Upper lobe of right lung (tissue), 1 donor: ENCODE results near the gene DYRK1A. TPM values are rescaled to one million over a fixed set of nuclear protein-coding genes. Genes with fewer than 3 reads are reported as not detected.

ENCODE experiments used
- ATAC-seq: fragments of 200-7000 bp; cut with Tn5 transposase; one replicate; pipeline ENCODE4 v1.9.1; 2020; ENCODE audit warnings: mild to moderate bottlenecking, moderate library complexity
- DNase-seq: peaks from one replicate; pipeline ENCODE4 v3.0.0-alpha.2; 2020
- H3K27ac ChIP-seq: fragments of 200-600 bp; one replicate; pipeline ENCODE4 v1.8.0; 2022
- H3K27me3 ChIP-seq: fragments of 200-600 bp; one replicate; pipeline ENCODE4 v1.8.0; 2022; ENCODE audit warnings: mild to moderate bottlenecking
- H3K36me3 ChIP-seq: fragments of 200-600 bp; one replicate; pipeline ENCODE4 v1.8.0; 2022
- H3K4me1 ChIP-seq: fragments of 200-600 bp; one replicate; pipeline ENCODE4 v1.8.0; 2022
- H3K4me3 ChIP-seq: fragments of 200-600 bp; one replicate; pipeline ENCODE4 v1.8.0; 2022; ENCODE audit warnings: mild to moderate bottlenecking
- H3K9me3 ChIP-seq: fragments of 200-600 bp; one replicate; pipeline ENCODE4 v1.8.0; 2022
- CTCF ChIP-seq: fragments of 200-600 bp; IDR thresholded peaks from one replicate; pipeline ENCODE4 v1.8.0; 2022; ENCODE audit warnings: antibody characterized with exemption
- intact Hi-C: fragments of 100-400 bp; cut with DNase I; formaldehyde crosslinking; loops from one replicate; pipeline ENCODE4 v1.11.0; 2022
- total RNA-seq: library from RNA; stranded (reverse); fragmentation: NEBNext Ultra II Directional; extraction: Animal tissue kit (Norgen Biotek cat#: 25700); gene quantifications from one replicate; pipeline ENCODE4 v1.2.1, GENCODE V29; 2021
- donor health status: DM: no; HTN: yes; CAD: no; lungs with severe emphysema.

The DYRK1A gene
- total RNA-seq, 1 donor from 2014 or later = 70.9 TPM

GRCh38 chr21:37391666-37392065 is 25.1 kb downstream of the DYRK1A start:
- no peaks in the 10 kb centered on the region for H3K27me3 ChIP-seq
- no peak for DNase-seq
- H3K4me3 ChIP-seq = no peak overlapping the region
- no peaks in the 10 kb centered on the region for H3K9me3 ChIP-seq
- H3K4me1 ChIP-seq = peaks cover 62% of the 10 kb centered on the region
- TF ChIP-seq CTCF = no peak
- no peak overlapping the region for H3K27ac ChIP-seq
- intact Hi-C loops = no loop called here
- no peak for ATAC-seq
- H3K36me3 ChIP-seq = no peaks in the 10 kb centered on the region

GRCh38 chr21:37392441-37392840 is 25.9 kb downstream of the DYRK1A start:
- intact Hi-C loops = no loop called here
- H3K4me1 ChIP-seq = peaks cover 62% of the 10 kb centered on the region
- no peaks in the 10 kb centered on the region for H3K9me3 ChIP-seq
- H3K4me3 ChIP-seq = no peak overlapping the region
- no peaks in the 10 kb centered on the region for H3K36me3 ChIP-seq
- no peak overlapping the region for H3K27ac ChIP-seq
- no peak for DNase-seq
- no peak for TF ChIP-seq CTCF
- ATAC-seq = peak; percentile 45
- no peaks in the 10 kb centered on the region for H3K27me3 ChIP-seq

GRCh38 chr21:37393030-37393429 is 26.5 kb downstream of the DYRK1A start:
- intact Hi-C loops = no loop called here
- H3K36me3 ChIP-seq = no peaks in the 10 kb centered on the region
- H3K27me3 ChIP-seq = no peaks in the 10 kb centered on the region
- no peak overlapping the region for H3K27ac ChIP-seq
- no peaks in the 10 kb centered on the region for H3K9me3 ChIP-seq
- H3K4me1 ChIP-seq = peaks cover 59% of the 10 kb centered on the region
- ATAC-seq (no peak), DNase-seq (no peak)
- TF ChIP-seq CTCF = no peak
- no peak overlapping the region for H3K4me3 ChIP-seq

GRCh38 chr21:37393786-37394185 is 27.2 kb downstream of the DYRK1A start:
- no peak for TF ChIP-seq CTCF
- DNase-seq (no peak), ATAC-seq (no peak)
- Histone ChIP-seq H3K4me3 (no peak overlapping the region), H3K27ac (no peak overlapping the region), H3K27me3 (no peaks in the 10 kb centered on the region), H3K9me3 (no peaks in the 10 kb centered on the region), H3K4me1 (peaks cover 59% of the 10 kb centered on the region), H3K36me3 (no peaks in the 10 kb centered on the region)
- intact Hi-C loops = no loop called here

GRCh38 chr21:37395961-37396360 is 29.4 kb downstream of the DYRK1A start:
- no peak overlapping the region for H3K4me3 ChIP-seq
- H3K27ac ChIP-seq = no peak overlapping the region
- no peak for TF ChIP-seq CTCF
- DNase-seq = no peak
- H3K9me3 ChIP-seq = no peaks in the 10 kb centered on the region
- no peaks in the 10 kb centered on the region for H3K36me3 ChIP-seq
- peaks cover 44% of the 10 kb centered on the region for H3K4me1 ChIP-seq
- no peak for ATAC-seq
- no peaks in the 10 kb centered on the region for H3K27me3 ChIP-seq
- intact Hi-C loops = no loop called here

GRCh38 chr21:37396855-37397254 is 30.3 kb downstream of the DYRK1A start:
- intact Hi-C loops = no loop called here
- Histone ChIP-seq H3K27me3 (no peaks in the 10 kb centered on the region), H3K27ac (no peak overlapping the region), H3K36me3 (no peaks in the 10 kb centered on the region), H3K4me3 (no peak overlapping the region), H3K4me1 (peaks cover 39% of the 10 kb centered on the region), H3K9me3 (peaks cover 3% of the 10 kb centered on the region)
- no peak for ATAC-seq
- TF ChIP-seq CTCF = no peak
- DNase-seq = no peak
